ENCODE results near the gene ESX1. TPM values are rescaled to one million over a fixed set of nuclear protein-coding genes. Genes with fewer than 3 reads are reported as not detected.

ESX1 gene
- total and polyA plus RNA-seq, 2 of the 8 experiments (the other 6 are each of a cell fraction or from before 2014, with no cell fraction given): not detected

GRCh38 chrX:104250470-104250869 is 4.3 kb downstream of the ESX1 start:
- WGBS, 2 experiments (ENCODE audit: extremely low coverage in 1 of 2, insufficient coverage in 1 of 2, insufficient read length in 1 of 2, insufficient replicate concordance in 2 of 2, low coverage in 1 of 2, low lambda C conversion rate in 2 of 2, missing lambda C conversion rate in 1 of 2): 71% methylated on average over 1 of the region's 17 CpGs; no CpG with 5 or more reads in 1 of the 2 experiments
- H3K27ac ChIP-seq (ENCODE audit: low read depth, low read length): no peak overlapping the region
- DNase-seq (ENCODE audit: low read depth in 1 of 2, low spot score in 2 of 2) (no peak), FAIRE-seq (no peak)
- no peak overlapping the region for H3K4ac ChIP-seq (replicated peaks; ENCODE audit: insufficient read length, low read depth, low read length)
- POLR2A ChIA-PET (ENCODE audit: partially characterized antibody): no interaction called here
- no peak overlapping the region for H2AFZ ChIP-seq (ENCODE audit: low read length)
- H4K91ac ChIP-seq (replicated peaks; ENCODE audit: insufficient read length, low read length): no peak overlapping the region
- no peak overlapping the region for H3K56ac ChIP-seq (replicated peaks; ENCODE audit: insufficient read length, low read depth, low read length)
- no peak overlapping the region for H4K5ac ChIP-seq (ENCODE audit: insufficient read length, low read depth, low read length)
- H2BK5ac ChIP-seq (ENCODE audit: low read depth, low read length): no peak overlapping the region
- TF ChIP-seq RNF2 (IDR thresholded peaks at IDR 0.05; ENCODE audit: borderline replicate concordance, low read depth, low read length, missing control alignments, poor library complexity, severe bottlenecking) (no peak), TAF1 (IDR thresholded peaks at IDR 0.05; ENCODE audit: low read depth, low read length) (no peak), SP1 (IDR thresholded peaks at IDR 0.05; ENCODE audit: low read depth, low read length) (no peak)
- H3K23ac ChIP-seq (ENCODE audit: insufficient read length): no peak overlapping the region
- H3K4me3 ChIP-seq (ENCODE audit: extremely low read depth in 1 of 4, insufficient read depth in 2 of 4, low read depth in 3 of 4, low read length in 4 of 4): no peak overlapping the region
- no peak overlapping the region for H4K8ac ChIP-seq (ENCODE audit: extremely low read depth, insufficient read depth, low read length)
- H2AK5ac ChIP-seq (ENCODE audit: low read depth, low read length): no peak overlapping the region
- H3K4me2 ChIP-seq (ENCODE audit: insufficient read depth in 1 of 2, low read depth in 2 of 2, low read length in 2 of 2): no peak overlapping the region
- no peak overlapping the region for H3K14ac ChIP-seq (ENCODE audit: insufficient read length)
- peaks cover 0 to 4% (median 1%) of the 10 kb centered on the region in 4 experiments; a peak in 1 of 7 replicates for H3K4me1 ChIP-seq (replicated peaks in 1 of 4; ENCODE audit: control insufficient read depth in 3 of 4, insufficient read depth in 4 of 4, low read length in 3 of 4)
- no peak overlapping the region for H3K18ac ChIP-seq (ENCODE audit: extremely low read depth, low read length)
- peaks cover 3 to 4% of the 10 kb centered on the region in 2 experiments for H4K20me1 ChIP-seq (replicated peaks in 1 of 2; ENCODE audit: control insufficient read depth in 1 of 2, insufficient read depth in 2 of 2, low read length in 2 of 2)
- H2BK20ac ChIP-seq (ENCODE audit: low read length): no peak overlapping the region
- no peaks in the 10 kb centered on the region for H3K79me1 ChIP-seq (ENCODE audit: low read depth, low read length)
- CTCF ChIA-PET (ENCODE audit: partially characterized antibody): no interaction called here
- H3K36me3 ChIP-seq (ENCODE audit: control insufficient read depth in 2 of 4, insufficient read depth in 4 of 4, low read length in 3 of 4): no peaks in the 10 kb centered on the region
- no peaks in the 10 kb centered on the region for H3K9me3 ChIP-seq (ENCODE audit: insufficient read depth in 2 of 2, low read depth in 1 of 2, low read length in 1 of 2)
- H3K23me2 ChIP-seq (ENCODE audit: low read depth, low read length): peaks cover 2% of the 10 kb centered on the region; the same call in 1 of the 2 replicates
- peaks cover 27 to 61% (median 45%) of the 10 kb centered on the region in 4 experiments for H3K27me3 ChIP-seq (replicated peaks in 1 of 4; ENCODE audit: control insufficient read depth in 3 of 4, extremely low read depth in 1 of 4, insufficient read depth in 3 of 4, low read length in 3 of 4)
- no peaks in the 10 kb centered on the region for H3K79me2 ChIP-seq (ENCODE audit: control insufficient read depth in 1 of 2, insufficient read depth in 2 of 2, low read length in 2 of 2)
- no peak overlapping the region for H2BK12ac ChIP-seq (ENCODE audit: low read depth, low read length)
- H3K9ac ChIP-seq (replicated peaks in 1 of 4; ENCODE audit: extremely low read depth in 1 of 4, low read depth in 3 of 4, low read length in 3 of 4): no peak overlapping the region
- H2BK120ac ChIP-seq (replicated peaks; ENCODE audit: low read depth, low read length): no peak overlapping the region
- H2BK15ac ChIP-seq (ENCODE audit: low read length): no peak overlapping the region

Data from H1 (cell line).